CD4-positive, alpha-beta T cell treated with Interleukin-17A for 1 hour (primary cell): ENCODE data around the gene PHLDB1.
"Not testable (repeated sequence)": the region's sequence is repeated elsewhere in the genome, so short reads cannot be mapped to it uniquely, and the experiment has no call there.

ENCODE experiments used
- DNase-seq: peaks from one replicate; pipeline ENCODE4 v3.0.0-alpha.2; 2020

Gene PHLDB1

DNA sequence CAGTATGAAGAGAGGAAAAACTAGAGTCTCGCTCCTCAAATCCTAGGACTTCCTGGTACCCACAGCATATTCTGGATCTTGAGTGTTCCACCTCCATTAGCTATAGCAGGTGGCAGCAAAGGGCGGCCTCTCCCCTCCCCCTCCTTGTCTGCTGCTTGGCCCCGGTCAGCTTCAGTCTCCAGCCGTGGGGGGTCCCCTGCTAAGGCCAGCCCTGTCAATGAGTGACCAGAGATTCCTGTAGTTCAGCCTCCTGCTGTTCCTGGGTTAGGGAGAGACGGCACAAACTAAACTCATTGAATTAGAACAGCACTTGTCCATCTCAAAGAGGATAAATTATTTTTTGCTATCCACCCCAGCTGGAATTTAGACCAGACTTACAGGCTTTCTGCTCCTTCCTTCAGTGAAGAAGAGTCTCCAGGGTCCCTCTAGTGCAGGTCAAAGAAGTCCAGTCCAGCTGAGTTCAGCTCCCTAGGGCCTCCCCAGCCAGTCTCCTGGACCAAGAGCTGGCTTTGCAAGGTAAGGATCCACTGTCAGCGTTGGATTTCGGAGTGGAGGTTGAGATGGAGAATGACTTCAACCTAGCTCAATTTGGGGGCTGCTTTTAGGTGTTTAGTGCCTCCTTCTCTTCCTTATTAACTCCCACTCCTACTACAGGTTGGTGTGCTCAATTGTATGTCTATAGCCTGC lies 1.1 kb upstream of the PHLDB1 start:
- no peak for DNase-seq

DNA sequence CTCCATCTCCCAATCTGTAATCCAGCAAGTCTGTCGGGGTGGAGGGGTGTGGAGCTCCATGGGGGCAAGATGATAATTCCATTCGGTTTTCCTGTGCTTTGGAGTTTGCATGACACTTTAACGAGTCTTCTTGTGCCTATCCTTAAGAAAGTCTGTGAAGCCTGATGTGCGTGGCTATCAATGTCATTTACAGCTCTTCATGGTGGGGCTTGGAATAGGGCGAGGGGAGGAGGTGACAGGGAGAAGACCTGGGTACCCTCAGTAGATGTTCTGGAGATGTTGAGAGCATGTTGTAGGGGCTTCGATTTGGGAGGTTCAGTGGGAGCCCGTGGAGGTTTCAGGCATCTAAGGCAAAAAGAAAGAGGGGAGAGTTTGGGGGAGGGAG lies 579 bp upstream of the PHLDB1 start:
- DNase-seq: no peak

DNA sequence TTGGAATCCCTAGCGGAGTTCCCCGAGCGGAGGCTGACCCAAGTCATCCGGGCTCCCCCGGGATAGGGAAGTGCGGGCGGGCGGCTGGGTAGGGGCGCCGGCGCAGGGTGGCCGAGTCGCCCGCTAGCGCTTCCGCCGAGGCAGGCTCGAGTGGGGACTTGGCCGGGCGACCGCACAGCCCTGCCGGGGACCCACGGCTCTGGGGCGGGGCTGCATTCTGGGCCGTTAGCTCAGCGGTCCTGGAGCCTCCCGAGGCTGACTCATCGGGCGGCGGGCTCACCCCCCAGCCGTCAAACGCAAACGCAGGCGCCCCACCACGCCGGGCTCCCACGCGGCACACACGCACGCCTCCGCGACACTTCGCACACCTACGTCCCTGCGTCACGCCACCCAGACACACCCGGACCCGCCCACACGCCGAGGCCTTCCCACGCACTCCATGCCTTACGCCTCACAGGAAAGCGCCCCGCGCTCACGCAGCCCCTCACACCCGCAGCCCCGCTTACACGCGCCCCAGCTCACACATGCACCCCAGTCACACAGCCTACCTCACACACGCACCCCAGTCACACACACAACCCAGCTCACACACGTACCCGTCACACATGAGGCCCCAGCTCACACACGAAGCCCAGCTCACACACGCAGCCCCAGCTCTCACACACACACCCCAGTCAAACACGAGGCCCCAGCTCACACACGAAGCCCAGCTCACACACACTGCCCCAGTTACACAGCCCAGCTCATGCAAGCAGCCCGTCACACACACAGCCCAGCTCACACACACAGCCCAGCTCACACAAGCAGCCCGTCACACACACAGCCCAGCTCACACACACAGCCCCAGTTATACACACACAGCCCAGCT lies 1.2 kb downstream of the PHLDB1 start:
- DNase-seq: peak; percentile 87

DNA sequence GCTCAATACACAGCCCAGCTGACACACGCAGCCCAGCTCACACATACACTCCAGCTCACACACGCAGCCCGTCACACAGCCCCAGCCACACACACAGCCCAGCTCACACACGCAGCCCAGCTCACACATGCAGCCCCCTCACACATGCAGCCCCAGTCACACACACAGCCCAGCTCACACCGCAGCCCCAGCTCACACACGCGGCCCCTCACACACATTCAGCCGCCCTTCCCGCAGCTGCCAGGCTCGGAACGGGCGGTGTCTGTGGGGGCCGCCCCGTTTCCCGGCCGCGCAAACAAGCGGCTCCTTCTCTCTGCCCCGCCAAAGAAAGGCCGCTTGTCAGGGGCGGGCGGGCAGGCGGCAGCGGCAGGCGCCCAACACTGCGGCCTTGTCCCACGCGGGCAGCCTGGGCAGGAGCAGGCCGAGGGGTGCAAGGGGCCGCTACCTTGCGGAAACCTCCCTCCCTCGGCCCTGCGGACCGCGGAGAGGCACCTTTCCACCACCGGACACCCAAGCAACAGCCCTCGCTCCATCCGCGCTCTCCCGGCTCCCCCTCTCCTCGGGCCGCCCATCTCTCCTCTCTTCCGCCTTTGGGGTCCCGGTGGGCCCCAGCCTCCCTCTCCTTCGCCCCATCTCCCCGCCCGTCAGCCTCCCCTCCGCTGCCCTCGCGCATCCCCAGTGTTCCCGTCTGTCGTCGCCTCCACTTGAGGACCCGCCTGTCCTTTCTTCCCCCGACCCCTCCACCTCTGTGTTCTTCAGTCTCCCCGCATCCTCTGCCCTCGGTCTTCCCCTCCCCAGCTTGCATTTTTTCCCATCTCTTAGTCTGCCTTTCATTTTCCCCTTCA lies 2.2 kb downstream of the PHLDB1 start:
- peak; percentile 46 for DNase-seq

DNA sequence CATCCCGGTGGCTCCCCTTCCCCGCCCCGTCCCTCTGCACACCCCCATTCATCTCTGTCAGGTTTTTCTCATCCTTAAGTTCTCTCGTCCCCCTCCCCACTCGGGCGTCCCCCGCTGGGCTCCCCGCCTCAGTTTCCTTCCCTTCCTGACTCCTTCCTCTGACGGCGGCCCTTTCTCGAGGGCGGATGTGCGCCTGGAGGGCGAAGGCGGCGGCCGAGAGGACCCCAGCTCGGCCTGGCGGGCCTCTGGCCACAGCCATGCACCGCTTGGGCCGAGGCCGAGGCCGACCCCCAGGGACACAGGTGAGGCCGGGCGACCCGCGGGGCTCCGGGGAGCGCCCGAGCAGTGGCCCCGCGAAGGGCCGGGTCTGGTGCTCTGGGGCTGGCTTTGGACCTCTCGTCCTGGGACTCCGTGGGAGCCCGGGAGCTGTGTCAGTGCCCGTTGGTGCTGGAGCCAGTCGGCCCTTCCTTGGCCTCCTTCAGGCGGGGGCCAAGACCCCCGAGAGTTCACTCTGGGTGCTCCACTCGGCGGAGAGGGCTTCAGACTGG lies 2.9 kb downstream of the PHLDB1 start:
- DNase-seq: peak; percentile 7

GRCh38 chr11:118610773-118611432 lies 3.5 kb downstream of the PHLDB1 start:
- DNase-seq: peak; percentile 87

- DNase-seq: not testable (repeated sequence)
Observed at GRCh38 chr11:118611433-118611795, 4.0 kb downstream of the PHLDB1 start.

- no peak for DNase-seq
Observed at GRCh38 chr11:118612378-118612777, 5.0 kb downstream of the PHLDB1 start.

GRCh38 chr11:118614511-118614910 lies 7.1 kb downstream of the PHLDB1 start:
- DNase-seq: no peak

DNA sequence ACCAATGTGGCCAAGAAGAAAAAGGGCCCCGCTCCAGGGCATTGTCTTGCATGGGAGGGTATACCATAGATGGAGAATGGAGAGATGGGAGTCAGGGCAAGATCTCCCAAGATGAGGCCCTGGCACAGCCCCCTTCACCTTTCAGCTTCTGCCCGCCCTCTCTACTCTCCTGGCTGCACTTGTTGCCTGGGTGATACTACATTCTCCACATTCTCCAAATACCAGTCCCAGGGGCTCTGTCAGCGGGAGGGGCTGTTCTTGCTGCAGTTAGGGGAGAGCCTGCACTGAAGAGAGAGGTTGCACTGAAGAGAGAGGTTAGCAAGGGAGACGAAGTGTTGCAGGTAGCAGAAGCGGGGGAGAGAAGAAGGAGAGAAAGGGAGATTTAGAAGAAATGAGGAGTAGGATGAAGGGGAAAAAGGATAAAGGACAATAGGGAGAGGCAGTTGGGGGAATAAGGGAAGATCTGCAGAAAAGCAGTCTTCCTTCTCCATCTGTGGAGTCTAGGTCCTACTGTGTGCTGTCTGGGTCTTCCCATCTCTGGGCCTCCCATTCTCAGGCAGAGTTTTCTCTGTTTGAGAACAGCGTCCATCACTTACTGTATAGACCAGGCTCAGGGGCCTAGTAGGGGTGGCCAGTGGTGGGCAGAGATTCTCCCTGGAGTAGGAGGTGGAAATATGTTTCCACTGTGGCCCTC lies 8.0 kb downstream of the PHLDB1 start:
- DNase-seq: no peak

GRCh38 chr11:118615976-118616371 lies 8.6 kb downstream of the PHLDB1 start:
- DNase-seq: no peak

DNA sequence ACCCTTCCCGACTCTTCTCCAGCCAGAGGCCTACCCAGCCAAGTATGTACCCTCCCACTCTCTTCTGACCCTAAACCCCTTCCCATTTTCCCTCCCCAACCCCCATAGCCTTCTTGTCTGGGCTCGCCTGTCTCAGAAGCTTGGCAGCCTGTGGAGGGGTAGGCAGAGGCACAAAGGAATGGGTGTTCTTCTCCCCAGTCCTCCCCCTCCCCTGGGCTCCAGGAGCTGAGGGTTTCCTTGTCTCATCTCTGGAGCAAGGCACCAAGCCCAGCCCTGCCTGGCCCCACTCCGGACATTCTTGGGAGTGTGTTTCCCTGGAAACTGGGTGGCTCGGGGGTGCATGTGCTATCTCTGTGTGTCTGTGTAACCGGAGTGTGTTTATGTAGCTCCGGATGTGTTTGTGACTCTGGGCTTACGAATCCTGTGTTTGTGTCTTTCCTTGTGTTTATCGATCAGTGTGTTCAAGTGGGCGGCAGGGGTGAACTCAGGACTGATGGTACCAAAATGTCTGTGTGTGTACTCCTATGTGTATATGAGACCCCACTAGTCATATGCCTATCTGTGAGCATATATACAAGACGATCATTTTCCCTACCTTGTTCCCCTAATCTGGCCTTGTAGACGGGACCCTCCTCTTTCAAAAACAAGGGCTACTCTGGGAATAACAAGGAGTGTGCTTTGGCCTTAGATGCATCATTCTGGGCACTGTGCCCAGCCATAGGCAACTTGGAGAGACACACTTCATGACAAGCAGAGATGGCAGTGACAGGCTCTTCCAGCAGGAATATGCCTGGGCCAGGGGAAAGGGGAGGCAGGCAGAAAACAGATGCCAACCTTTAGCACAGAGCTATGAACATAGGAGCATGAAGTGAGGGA lies 10.9 kb downstream of the PHLDB1 start:
- no peak for DNase-seq

DNA sequence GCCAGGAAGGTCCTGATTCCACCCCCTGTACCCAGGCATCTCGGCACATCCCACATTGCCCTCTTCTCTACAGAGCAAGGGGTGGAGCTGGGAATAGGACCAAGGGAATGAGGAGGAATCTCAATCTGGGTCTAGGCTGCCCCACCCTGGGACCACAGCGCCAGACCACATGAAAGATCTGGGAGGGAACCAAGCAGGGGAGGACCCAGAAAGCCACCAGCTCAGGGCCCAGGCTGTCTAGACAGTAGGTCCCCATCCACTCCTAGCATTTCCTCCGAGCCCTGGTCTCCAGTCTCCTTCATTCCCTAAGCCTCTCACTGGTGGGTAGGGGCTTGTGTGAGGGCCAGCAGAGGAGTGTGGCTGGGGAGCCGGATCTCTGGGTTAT lies 11.6 kb downstream of the PHLDB1 start:
- DNase-seq: no peak

DNA sequence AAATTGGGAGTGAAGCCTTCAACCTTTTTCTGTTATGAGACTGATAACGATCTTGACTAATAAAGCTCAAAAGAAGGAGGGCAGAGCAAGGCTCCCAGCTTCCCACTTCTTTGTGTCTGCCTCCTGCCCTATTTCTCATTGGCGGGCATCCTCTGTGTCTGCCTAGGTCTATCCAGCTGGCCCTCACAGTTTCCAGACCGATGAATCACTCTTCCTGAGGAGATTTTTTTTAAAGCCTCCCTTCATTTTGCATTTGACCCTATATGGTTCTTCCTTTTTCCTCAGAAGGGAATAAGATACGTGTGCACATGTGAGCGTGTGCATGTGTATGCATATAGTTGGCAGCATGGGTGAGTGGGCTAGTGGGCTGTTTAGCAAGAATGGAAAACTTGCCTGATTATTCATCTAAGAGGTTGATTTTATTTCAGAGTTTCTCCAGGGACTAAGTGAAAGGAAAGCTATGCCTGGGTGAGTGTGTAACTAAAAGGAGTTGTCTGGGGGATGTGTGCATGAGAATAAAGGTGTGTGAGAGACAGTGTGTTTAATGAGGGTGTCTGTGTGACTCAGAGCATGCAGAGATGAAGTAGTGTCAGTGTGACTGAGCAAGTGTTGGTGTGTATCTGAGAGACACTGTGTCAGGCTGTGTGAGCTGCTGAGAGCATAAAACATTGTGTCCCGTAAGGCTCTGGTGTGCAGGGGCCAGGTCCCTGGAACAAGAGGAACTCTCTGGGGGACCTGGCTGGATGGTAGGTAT lies 12.2 kb downstream of the PHLDB1 start:
- no peak for DNase-seq

DNA sequence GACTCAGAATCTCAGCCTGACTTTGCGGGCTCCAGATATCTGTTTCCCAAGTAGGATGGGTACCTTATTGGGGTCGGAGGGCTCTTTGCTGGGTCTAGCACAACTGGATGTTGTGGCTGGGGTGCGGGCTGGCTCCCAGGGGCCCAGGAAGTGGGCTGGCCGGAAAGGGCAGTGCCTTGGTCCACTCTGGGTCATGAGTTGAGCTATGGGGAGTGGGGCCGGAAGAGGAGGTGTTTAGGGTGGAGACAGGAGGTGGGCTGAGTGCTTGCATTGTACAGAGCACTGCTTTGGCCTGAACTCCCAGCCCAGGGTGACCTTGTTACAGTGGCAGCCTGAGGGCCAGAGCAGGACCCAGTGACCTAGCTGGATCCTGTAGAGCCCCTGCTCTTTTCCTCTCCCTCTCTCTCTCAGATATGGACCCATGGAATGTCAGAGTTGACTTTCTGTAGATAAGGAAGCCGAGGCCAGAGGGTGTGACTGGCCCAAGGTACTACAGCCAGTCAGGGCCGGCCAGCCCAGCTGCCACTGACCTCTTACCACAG lies 13.2 kb downstream of the PHLDB1 start:
- DNase-seq: no peak

DNA sequence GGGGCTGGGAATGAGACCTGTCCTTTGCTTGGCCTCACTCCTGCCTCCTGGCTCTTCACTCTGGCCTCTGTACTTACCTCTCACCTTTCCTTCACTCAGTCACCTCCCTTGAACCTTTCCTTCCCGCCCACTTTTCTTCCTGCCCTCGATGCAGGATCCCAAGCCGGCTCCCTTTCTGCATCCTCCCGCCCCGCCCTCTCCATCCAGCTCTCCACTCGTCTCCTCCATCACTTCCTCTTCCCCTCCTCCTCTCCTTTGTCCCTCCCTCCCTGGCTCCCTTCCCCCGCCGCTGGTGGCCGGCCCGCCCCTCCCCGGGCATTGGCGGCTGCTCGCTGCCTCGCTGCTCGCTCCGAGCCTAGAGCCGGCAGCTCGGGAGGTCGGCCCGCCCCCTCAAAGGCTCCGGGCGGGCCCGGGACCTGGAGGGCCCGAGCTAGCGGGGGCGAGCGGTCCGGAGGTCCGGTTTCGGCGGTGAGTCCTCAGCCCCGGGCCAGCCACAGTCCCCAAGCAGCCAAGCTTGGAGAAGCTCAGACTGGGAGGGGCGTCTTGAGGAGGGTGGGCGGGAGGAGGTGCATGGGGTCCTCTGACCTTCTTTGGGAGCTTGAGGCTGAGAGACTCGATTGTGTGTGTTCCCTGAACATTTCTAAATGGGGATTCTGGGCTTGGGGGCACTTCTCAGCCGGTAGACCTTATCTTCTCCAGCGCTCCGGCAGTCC lies 13.8 kb downstream of the PHLDB1 start:
- DNase-seq: peak; percentile 14

DNA sequence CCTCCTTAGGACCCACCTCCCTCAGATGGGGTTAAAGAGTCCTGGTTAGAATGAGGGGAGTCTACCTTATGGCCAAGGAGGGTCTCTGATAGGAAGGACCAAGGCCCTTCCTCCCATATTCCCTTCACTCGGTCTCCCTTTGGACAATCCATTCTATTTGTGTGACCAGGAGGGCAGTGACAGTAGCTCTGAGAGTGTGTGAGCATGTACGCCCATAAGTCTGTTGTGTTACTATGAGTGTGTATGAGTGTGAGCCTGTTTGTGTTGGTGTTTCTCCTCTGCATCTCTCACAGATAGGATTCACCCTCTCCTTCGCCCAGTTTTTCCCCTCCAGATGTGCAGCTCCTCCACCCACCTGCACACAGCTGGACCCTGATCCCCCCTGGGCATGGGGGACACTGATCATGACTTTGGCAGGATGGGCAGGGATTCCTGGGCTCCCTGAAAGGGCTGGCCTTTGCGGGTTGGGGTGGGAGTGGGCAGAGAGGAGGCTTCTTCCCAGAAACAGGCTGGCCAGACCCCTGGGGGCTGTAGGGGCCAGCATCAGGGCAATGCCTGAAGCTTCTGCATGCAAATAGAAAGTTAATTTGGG lies 14.5 kb downstream of the PHLDB1 start:
- no peak for DNase-seq

GRCh38 chr11:118622376-118623268 lies 15.2 kb downstream of the PHLDB1 start:
- no peak for DNase-seq
